ENCODE measurements around the gene DLG2. TPM values are rescaled to one million over a fixed set of nuclear protein-coding genes. Genes with fewer than 3 reads are reported as not detected.

Gene DLG2
- total and polyA plus RNA-seq, 11 donors: 2.4 to 13.9 (median 7.1) TPM

DNA sequence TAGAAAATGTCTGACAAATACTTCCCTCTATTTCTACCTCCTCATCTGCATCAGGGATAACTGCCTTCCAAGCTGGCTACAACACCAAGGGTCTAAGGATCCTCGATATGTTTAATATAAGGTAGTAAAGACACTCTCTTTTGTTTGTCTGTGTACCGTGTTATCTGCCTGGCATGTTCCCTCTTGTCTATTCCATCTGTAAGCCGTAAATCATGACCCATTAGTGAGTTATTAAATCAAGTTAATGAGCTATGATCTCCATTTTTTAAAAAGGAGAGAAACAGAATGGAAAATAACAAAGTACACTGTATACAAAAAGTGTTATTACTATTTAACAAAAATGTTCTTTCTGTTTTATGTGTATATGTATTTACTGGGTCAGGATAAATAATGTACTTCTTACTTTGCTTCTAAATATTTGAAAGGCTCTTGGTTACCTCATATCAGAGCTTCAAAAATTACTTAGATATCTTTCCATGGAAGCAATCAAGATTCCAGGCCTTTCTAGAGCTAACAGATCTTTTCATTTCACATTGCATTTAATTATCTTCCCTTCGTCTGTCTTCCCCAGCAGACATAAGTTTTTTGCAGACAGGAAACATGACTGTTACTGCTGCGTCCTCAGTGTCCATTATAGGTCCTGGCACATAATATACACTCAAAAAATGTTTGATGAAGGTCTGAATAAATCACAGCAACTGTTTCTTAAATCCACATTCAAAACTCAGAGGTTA is 1998.4 kb downstream of the DLG2 start:
- ATAC-seq (no peak), DNase-seq (no peak)

DNA sequence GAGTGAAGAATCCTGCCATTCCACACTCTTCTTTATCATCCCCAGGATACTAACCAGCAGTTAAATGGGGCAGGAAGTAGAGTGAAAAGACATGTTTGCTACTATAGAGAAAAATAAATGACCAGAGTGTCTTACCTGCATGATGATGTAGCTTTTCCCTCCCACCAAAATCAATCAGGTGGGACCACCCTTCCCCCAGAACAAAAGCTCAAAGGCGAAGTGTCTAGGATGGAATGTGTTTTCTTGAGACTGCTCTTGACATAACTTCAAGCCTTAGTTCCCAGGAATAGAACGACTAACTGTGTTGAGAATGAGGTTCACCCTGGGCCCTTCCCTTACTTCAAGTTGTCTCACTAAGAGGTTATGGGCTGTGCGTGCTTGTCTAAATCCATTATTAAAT is 2001.8 kb downstream of the DLG2 start:
- Histone ChIP-seq H3K36me3 (no peaks in the 10 kb centered on the region), H3K4me1 (no peaks in the 10 kb centered on the region), H3K4me3 (no peak overlapping the region), H3K27me3 (no peaks in the 10 kb centered on the region), H3K27ac (no peak overlapping the region), H3K9me3 (peaks cover 0 to 4% (median 0%) of the 10 kb centered on the region in 12 donors)
- DNase-seq: no peak
- WGBS, 4 donors: 89 to 95% (median 90%) methylated on average over 3 of the region's 3 CpGs
- ATAC-seq: no peak
- intact Hi-C loops (cut with DNase I): loop anchor here in 1 of 10 donors (10.0 kb wide), 1 partner anchor 59 kb away; no protein-coding TSS in a partner anchor
- TF ChIP-seq, protein P1, sequence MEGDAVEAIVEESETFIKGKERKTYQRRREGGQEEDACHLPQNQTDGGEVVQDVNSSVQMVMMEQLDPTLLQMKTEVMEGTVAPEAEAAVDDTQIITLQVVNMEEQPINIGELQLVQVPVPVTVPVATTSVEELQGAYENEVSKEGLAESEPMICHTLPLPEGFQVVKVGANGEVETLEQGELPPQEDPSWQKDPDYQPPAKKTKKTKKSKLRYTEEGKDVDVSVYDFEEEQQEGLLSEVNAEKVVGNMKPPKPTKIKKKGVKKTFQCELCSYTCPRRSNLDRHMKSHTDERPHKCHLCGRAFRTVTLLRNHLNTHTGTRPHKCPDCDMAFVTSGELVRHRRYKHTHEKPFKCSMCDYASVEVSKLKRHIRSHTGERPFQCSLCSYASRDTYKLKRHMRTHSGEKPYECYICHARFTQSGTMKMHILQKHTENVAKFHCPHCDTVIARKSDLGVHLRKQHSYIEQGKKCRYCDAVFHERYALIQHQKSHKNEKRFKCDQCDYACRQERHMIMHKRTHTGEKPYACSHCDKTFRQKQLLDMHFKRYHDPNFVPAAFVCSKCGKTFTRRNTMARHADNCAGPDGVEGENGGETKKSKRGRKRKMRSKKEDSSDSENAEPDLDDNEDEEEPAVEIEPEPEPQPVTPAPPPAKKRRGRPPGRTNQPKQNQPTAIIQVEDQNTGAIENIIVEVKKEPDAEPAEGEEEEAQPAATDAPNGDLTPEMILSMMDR (IDR thresholded peaks at IDR 0.05): no peak
- TF ChIP-seq POLR2A (IDR thresholded peaks at IDR 0.05): no peak

More for the DNA sequence above, 1998.4 kb downstream of the DLG2 start:
- intact Hi-C loops (cut with DNase I): loop anchor here in 1 of 10 donors (10.0 kb wide), 1 partner anchor 56 kb away; no protein-coding TSS in a partner anchor
- Histone ChIP-seq H3K36me3 (no peaks in the 10 kb centered on the region), H3K9me3 (peaks cover 0 to 4% (median 0%) of the 10 kb centered on the region in 12 donors), H3K27me3 (no peaks in the 10 kb centered on the region), H3K4me3 (no peak overlapping the region), H3K4me1 (no peaks in the 10 kb centered on the region), H3K27ac (no peak overlapping the region)
- TF ChIP-seq, protein P1 (IDR thresholded peaks at IDR 0.05): no peak
- TF ChIP-seq POLR2A (IDR thresholded peaks at IDR 0.05): no peak
- WGBS, 4 donors: 64 to 70% (median 68%) methylated on average over 5 of the region's 5 CpGs

DNA sequence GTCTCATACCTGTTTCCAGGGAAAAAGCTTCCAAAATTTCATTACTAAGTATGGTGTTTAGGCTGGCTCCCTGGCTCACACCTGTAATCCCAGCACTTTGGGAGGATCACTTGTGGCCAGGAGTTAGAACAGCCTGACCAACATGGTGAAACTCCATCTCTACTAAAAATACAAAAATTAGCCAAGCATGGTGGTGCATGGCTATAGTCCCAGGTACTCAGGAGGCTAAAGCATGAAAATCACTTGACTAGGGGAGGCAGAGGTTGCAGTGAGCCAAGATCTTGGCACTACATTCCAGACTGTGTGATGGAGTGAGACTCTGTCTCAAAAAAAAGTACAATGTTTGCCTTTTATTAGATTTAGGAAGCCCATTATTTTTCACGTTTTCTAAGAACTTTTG is 2009.5 kb downstream of the DLG2 start:
- H3K4me3 ChIP-seq: no peak overlapping the region
- intact Hi-C loops (cut with DNase I): no loop called here
- no peaks in the 10 kb centered on the region for H3K36me3 ChIP-seq
- no peak overlapping the region for H3K27ac ChIP-seq
- TF ChIP-seq POLR2A (IDR thresholded peaks at IDR 0.05): no peak
- TF ChIP-seq, protein P1 (IDR thresholded peaks at IDR 0.05): no peak
- 74 to 83% (median 80%) methylated on average over 1 of the region's 1 CpG for WGBS, 4 donors
- H3K4me1 ChIP-seq: no peaks in the 10 kb centered on the region
- no peak for DNase-seq
- no peaks in the 10 kb centered on the region for H3K27me3 ChIP-seq
- no peaks in the 10 kb centered on the region for H3K9me3 ChIP-seq
- no peak for ATAC-seq

DNA sequence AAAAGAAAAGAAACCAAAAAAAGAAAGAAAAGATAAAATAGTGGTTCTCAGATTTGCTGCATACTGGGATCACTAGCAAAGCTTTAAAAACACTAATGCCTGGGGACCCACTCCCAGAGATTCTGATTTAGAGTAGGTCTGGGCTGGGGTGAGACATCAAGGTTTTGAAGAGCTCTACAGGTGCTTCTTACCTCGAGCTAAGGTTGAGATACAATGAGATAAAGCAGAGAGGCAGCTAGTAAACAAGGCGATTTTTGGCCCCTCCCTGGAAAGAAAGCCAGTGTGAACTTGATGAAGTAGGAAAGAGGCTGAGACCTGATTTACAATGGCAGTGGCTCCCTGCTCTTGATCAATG is 2013.4 kb downstream of the DLG2 start:
- TF ChIP-seq POLR2A (IDR thresholded peaks at IDR 0.05): no peak
- TF ChIP-seq, protein P1 (IDR thresholded peaks at IDR 0.05): no peak
- no peak overlapping the region for H3K27ac ChIP-seq
- no peaks in the 10 kb centered on the region for H3K4me1 ChIP-seq
- H3K36me3 ChIP-seq: no peaks in the 10 kb centered on the region
- no peaks in the 10 kb centered on the region for H3K27me3 ChIP-seq
- no peak for ATAC-seq
- no peaks in the 10 kb centered on the region for H3K9me3 ChIP-seq
- no peak for DNase-seq
- 38 to 57% (median 46%) methylated on average over 2 of the region's 2 CpGs for WGBS, 4 donors
- no peak overlapping the region for H3K4me3 ChIP-seq
- intact Hi-C loops (cut with DNase I): no loop called here
